Neural cell (in vitro differentiated cells): ENCODE results near the gene EDA. TPM values are rescaled to one million over a fixed set of nuclear protein-coding genes. Genes with fewer than 3 reads are reported as not detected.

Experiments used
- H2AFZ ChIP-seq: fragments of 200-600, 300-800 bp; sonication (generic), shearing (Covaris generic); 2 replicates; pipeline ENCODE4 v1.6.0; 2014; ENCODE audit warnings: low read depth, mild to moderate bottlenecking, antibody characterized with exemption, low read length, moderate library complexity
- H3F3A ChIP-seq: fragments of 200-600 bp; shearing (Covaris generic); 2 replicates; pipeline ENCODE4 v1.6.1; 2016; ENCODE audit warnings: mild to moderate bottlenecking, moderate library complexity, mixed read lengths, antibody characterized with exemption, low read length; ENCODE audit not compliant: insufficient read depth, poor library complexity, severe bottlenecking
- H3K27ac ChIP-seq: fragments of 200-600, 300-800 bp; sonication (generic), shearing (Covaris generic); 2 replicates; pipeline ENCODE4 v1.5.1; 2014; ENCODE audit warnings: mild to moderate bottlenecking, low read length, moderate library complexity
- H3K27me3 ChIP-seq: fragments of 300-800, 200-600 bp; sonication (generic), shearing (Covaris generic); 2 replicates; pipeline ENCODE4 v1.6.0; 2014; ENCODE audit warnings: mild to moderate bottlenecking, low read depth, low read length, moderate library complexity; ENCODE audit not compliant: insufficient read depth
- H3K36me3 ChIP-seq: fragments of 300-800, 200-600 bp; sonication (generic), shearing (Covaris generic); 2 replicates; pipeline ENCODE4 v1.5.1; 2014; ENCODE audit warnings: mild to moderate bottlenecking, antibody characterized with exemption, low read length, moderate library complexity; ENCODE audit not compliant: insufficient read depth
- H3K4me2 ChIP-seq: fragments of 300-800, 200-600 bp; sonication (generic), shearing (Covaris generic); 2 replicates; pipeline ENCODE4 v1.6.0; 2014; ENCODE audit warnings: mild to moderate bottlenecking, low read length
- H3K4me3 ChIP-seq: fragments of 300-800, 200-600 bp; sonication (generic), shearing (Covaris generic); 2 replicates; pipeline ENCODE4 v1.5.1; 2014; ENCODE audit warnings: mild to moderate bottlenecking, low read length, moderate library complexity
- H3K79me2 ChIP-seq: fragments of 200-600 bp; shearing (Covaris generic); replicated peaks from 2 replicates; pipeline ENCODE4 v1.6.0; 2014; ENCODE audit warnings: mild to moderate bottlenecking, low read length, moderate library complexity; ENCODE audit not compliant: insufficient read depth
- H3K9ac ChIP-seq: fragments of 300-800, 200-600 bp; sonication (generic), shearing (Covaris generic); 2 replicates; pipeline ENCODE4 v1.6.1; 2016; ENCODE audit warnings: mild to moderate bottlenecking, low read length, mixed read lengths
- H3K9me2 ChIP-seq: fragments of 200-600 bp; shearing (Covaris generic); 2 replicates; pipeline ENCODE4 v1.6.1; 2016; ENCODE audit warnings: mild to moderate bottlenecking, low read length, mixed read lengths; ENCODE audit not compliant: insufficient read depth
- H3K9me3 ChIP-seq: fragments of 200-600, 300-800 bp; sonication (generic), shearing (Covaris generic); 2 replicates; pipeline ENCODE4 v1.6.1; 2016; ENCODE audit warnings: mild to moderate bottlenecking, mixed run types, low read length, moderate library complexity, mixed read lengths
- H4K20me1 ChIP-seq: fragments of 200-600 bp; shearing (Covaris generic); 2 replicates; pipeline ENCODE4 v1.6.1; 2016; ENCODE audit warnings: mild to moderate bottlenecking, mixed run types; ENCODE audit not compliant: insufficient read depth
- EP300 ChIP-seq: fragments of 450-650 bp; conservative IDR thresholded peaks from 2 replicates; pipeline ENCODE4 v1.6.1; 2014; ENCODE audit warnings: antibody characterized with exemption, mild to moderate bottlenecking, moderate library complexity; ENCODE audit not compliant: poor library complexity, severe bottlenecking
- EZH2 ChIP-seq: fragments of 200-600, 300-800 bp; shearing (Covaris generic), sonication (generic); IDR thresholded peaks from 2 replicates; pipeline ENCODE4 v1.6.1; 2014; ENCODE audit warnings: antibody characterized with exemption, low read length, borderline replicate concordance, mild to moderate bottlenecking; ENCODE audit not compliant: insufficient read depth, poor library complexity, severe bottlenecking
- MXI1 ChIP-seq: fragments of 450-650 bp; conservative IDR thresholded peaks from 2 replicates; pipeline ENCODE4 v1.6.1; 2014; ENCODE audit warnings: antibody characterized with exemption, mild to moderate bottlenecking; ENCODE audit not compliant: poor library complexity, severe bottlenecking
- POLR2AphosphoS5 ChIP-seq: IDR thresholded peaks from 2 replicates; pipeline ENCODE4 v1.6.1; 2012
- RAD21 ChIP-seq: fragments of 450-650 bp; conservative IDR thresholded peaks from 2 replicates; pipeline ENCODE4 v1.6.1; 2014; ENCODE audit warnings: antibody characterized with exemption, mild to moderate bottlenecking, moderate library complexity
- SMC3 ChIP-seq: fragments of 450-650 bp; conservative IDR thresholded peaks from 2 replicates; pipeline ENCODE4 v1.6.1; 2014; ENCODE audit warnings: antibody characterized with exemption, mild to moderate bottlenecking, moderate library complexity; ENCODE audit not compliant: poor library complexity
- TAF1 ChIP-seq: IDR thresholded peaks from 2 replicates; pipeline ENCODE4 v1.6.1; 2012; ENCODE audit warnings: low read depth
- polyA plus RNA-seq: library from polyadenylated mRNA; depleted of rRNA; stranded (reverse); fragments of >200 nt; gene quantifications from 2 replicates; pipeline ENCODE4 v1.2.3, GENCODE V29; 2014
- TF ChIP-seq, protein P1 (sequence below): fragments of 450-650 bp; IDR thresholded peaks from 2 replicates; pipeline ENCODE4 v1.5.1; 2014; ENCODE audit warnings: antibody characterized with exemption, mild to moderate bottlenecking, moderate library complexity; ENCODE audit not compliant: poor library complexity, severe bottlenecking
- TF ChIP-seq, protein P2 (sequence below): IDR thresholded peaks from 2 replicates; pipeline ENCODE4 v1.6.1; 2012; ENCODE audit warnings: borderline replicate concordance

The EDA gene
- polyA plus RNA-seq, 1 donor from 2014 or later = 1.1 TPM

DNA sequence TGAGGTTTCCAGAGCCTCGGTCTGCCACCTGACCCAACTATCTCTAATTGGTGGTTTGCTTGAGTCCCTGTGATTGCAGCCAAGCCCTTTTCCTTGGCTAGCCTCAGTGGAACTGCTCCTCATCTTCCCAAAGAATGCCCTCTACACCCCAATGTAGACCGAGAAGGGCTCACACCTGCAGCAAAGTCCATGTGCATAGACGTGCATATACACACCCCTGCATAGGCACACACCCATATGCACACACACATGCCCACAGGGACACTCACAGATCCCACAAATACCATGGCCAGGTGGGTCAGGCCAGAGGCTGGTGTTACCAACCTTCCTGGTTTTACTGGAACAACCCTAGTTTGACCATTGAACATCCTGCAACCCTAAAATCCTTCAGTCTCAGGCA lies 433.5 kb downstream of the EDA start:
- H2AFZ ChIP-seq = no peak overlapping the region
- no peak overlapping the region for H3K4me3 ChIP-seq
- no peak overlapping the region for H3K27ac ChIP-seq
- H3K9me2 ChIP-seq = no peaks in the 10 kb centered on the region
- H3F3A ChIP-seq = no peaks in the 10 kb centered on the region
- no peak for TF ChIP-seq MXI1
- TF ChIP-seq, protein P1, sequence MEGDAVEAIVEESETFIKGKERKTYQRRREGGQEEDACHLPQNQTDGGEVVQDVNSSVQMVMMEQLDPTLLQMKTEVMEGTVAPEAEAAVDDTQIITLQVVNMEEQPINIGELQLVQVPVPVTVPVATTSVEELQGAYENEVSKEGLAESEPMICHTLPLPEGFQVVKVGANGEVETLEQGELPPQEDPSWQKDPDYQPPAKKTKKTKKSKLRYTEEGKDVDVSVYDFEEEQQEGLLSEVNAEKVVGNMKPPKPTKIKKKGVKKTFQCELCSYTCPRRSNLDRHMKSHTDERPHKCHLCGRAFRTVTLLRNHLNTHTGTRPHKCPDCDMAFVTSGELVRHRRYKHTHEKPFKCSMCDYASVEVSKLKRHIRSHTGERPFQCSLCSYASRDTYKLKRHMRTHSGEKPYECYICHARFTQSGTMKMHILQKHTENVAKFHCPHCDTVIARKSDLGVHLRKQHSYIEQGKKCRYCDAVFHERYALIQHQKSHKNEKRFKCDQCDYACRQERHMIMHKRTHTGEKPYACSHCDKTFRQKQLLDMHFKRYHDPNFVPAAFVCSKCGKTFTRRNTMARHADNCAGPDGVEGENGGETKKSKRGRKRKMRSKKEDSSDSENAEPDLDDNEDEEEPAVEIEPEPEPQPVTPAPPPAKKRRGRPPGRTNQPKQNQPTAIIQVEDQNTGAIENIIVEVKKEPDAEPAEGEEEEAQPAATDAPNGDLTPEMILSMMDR = no peak
- TF ChIP-seq EP300 = no peak
- TF ChIP-seq EZH2 = no peak
- no peak for TF ChIP-seq RAD21
- no peak for TF ChIP-seq SMC3
- no peak for TF ChIP-seq POLR2AphosphoS5
- no peak for TF ChIP-seq TAF1
- TF ChIP-seq, protein P2, sequence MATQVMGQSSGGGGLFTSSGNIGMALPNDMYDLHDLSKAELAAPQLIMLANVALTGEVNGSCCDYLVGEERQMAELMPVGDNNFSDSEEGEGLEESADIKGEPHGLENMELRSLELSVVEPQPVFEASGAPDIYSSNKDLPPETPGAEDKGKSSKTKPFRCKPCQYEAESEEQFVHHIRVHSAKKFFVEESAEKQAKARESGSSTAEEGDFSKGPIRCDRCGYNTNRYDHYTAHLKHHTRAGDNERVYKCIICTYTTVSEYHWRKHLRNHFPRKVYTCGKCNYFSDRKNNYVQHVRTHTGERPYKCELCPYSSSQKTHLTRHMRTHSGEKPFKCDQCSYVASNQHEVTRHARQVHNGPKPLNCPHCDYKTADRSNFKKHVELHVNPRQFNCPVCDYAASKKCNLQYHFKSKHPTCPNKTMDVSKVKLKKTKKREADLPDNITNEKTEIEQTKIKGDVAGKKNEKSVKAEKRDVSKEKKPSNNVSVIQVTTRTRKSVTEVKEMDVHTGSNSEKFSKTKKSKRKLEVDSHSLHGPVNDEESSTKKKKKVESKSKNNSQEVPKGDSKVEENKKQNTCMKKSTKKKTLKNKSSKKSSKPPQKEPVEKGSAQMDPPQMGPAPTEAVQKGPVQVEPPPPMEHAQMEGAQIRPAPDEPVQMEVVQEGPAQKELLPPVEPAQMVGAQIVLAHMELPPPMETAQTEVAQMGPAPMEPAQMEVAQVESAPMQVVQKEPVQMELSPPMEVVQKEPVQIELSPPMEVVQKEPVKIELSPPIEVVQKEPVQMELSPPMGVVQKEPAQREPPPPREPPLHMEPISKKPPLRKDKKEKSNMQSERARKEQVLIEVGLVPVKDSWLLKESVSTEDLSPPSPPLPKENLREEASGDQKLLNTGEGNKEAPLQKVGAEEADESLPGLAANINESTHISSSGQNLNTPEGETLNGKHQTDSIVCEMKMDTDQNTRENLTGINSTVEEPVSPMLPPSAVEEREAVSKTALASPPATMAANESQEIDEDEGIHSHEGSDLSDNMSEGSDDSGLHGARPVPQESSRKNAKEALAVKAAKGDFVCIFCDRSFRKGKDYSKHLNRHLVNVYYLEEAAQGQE = no peak
- H3K9me3 ChIP-seq = no peaks in the 10 kb centered on the region
- no peak overlapping the region for H3K4me2 ChIP-seq
- H3K9ac ChIP-seq = no peak overlapping the region
- H3K79me2 ChIP-seq = no peaks in the 10 kb centered on the region
- H3K27me3 ChIP-seq = no peaks in the 10 kb centered on the region
- H3K36me3 ChIP-seq = no peaks in the 10 kb centered on the region
- H4K20me1 ChIP-seq = no peaks in the 10 kb centered on the region

DNA sequence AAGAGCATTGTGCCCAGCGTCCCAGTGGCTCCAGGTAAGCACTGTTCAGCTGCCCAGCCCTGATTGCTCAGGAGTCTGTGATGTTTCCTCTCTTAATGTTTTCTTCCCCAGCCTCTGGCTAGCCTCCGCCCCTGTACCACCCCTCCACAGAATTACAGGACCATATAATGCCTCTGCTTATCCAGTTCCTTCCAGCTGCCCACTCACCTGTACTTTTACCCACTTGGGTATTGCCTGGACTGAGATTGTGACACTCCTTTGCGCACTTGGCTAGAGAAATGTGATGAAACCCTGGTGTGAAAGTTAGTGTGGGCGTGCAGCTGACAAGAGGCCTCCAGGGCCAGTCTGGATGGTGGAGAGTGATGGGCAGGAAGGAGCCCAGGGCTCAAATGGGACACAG lies 434.0 kb downstream of the EDA start, which contains the start of gene AWAT2:
AWAT2 (minus strand) TSS at position 14 of the 400 bp plus-strand sequence; CDS start at position 8, 6 bp downstream.
- Histone ChIP-seq H3K4me2 (no peak within 1 kb of the TSS), H3F3A (no peaks in the 10 kb centered on the region), H2AFZ (no peak within 1 kb of the TSS), H3K9me2 (no peaks in the 10 kb centered on the region), H4K20me1 (no peaks in the 10 kb centered on the region), H3K36me3 (no peaks in the 10 kb centered on the region), H3K27me3 (no peaks in the 10 kb centered on the region), H3K9me3 (no peaks in the 10 kb centered on the region), H3K4me3 (no peak within 1 kb of the TSS), H3K27ac (no peak within 1 kb of the TSS), H3K79me2 (no peaks in the 10 kb centered on the region), H3K9ac (no peak within 1 kb of the TSS)
- no peak for TF ChIP-seq SMC3
- TF ChIP-seq, protein P2 = no peak
